GM21576 (cell line): ENCODE data around the gene ABCA6.

ENCODE experiments used
- ATAC-seq: cut with Tn5 transposase; IDR thresholded peaks from one replicate; pipeline ENCODE4 v1.9.1; 2021; ENCODE audit warnings: mild to moderate bottlenecking, moderate library complexity; ENCODE audit not compliant: unreplicated experiment

Gene ABCA6

GRCh38 chr17:69050999-69051775, 90.5 kb downstream of the ABCA6 start:
- ATAC-seq = no peak

- no peak for ATAC-seq
Observed at GRCh38 chr17:69048634-69049033, 93.1 kb downstream of the ABCA6 start.

GRCh38 chr17:69047368-69048263, 94.1 kb downstream of the ABCA6 start:
- no peak for ATAC-seq

- ATAC-seq = no peak
Observed at GRCh38 chr17:69046121-69046807, 95.4 kb downstream of the ABCA6 start.

- no peak for ATAC-seq
Observed at GRCh38 chr17:69045646-69046045, 96.0 kb downstream of the ABCA6 start.

GRCh38 chr17:69044371-69044770, 97.3 kb downstream of the ABCA6 start:
- ATAC-seq = no peak

- ATAC-seq = no peak
Observed at GRCh38 chr17:69043098-69043734, 98.5 kb downstream of the ABCA6 start.

GRCh38 chr17:69042308-69042707, 99.4 kb downstream of the ABCA6 start:
- ATAC-seq = no peak

- no peak for ATAC-seq
Observed at GRCh38 chr17:69031839-69032238, 109.9 kb downstream of the ABCA6 start.

GRCh38 chr17:69030169-69030568, 111.5 kb downstream of the ABCA6 start:
- no peak for ATAC-seq
